GM18858 (cell line): ENCODE data around the gene SPAG9.

ENCODE experiments used
- ATAC-seq: cut with Tn5 transposase; IDR thresholded peaks from one replicate; pipeline ENCODE4 v1.9.1; 2021; ENCODE audit not compliant: unreplicated experiment

SPAG9 gene, protein sequence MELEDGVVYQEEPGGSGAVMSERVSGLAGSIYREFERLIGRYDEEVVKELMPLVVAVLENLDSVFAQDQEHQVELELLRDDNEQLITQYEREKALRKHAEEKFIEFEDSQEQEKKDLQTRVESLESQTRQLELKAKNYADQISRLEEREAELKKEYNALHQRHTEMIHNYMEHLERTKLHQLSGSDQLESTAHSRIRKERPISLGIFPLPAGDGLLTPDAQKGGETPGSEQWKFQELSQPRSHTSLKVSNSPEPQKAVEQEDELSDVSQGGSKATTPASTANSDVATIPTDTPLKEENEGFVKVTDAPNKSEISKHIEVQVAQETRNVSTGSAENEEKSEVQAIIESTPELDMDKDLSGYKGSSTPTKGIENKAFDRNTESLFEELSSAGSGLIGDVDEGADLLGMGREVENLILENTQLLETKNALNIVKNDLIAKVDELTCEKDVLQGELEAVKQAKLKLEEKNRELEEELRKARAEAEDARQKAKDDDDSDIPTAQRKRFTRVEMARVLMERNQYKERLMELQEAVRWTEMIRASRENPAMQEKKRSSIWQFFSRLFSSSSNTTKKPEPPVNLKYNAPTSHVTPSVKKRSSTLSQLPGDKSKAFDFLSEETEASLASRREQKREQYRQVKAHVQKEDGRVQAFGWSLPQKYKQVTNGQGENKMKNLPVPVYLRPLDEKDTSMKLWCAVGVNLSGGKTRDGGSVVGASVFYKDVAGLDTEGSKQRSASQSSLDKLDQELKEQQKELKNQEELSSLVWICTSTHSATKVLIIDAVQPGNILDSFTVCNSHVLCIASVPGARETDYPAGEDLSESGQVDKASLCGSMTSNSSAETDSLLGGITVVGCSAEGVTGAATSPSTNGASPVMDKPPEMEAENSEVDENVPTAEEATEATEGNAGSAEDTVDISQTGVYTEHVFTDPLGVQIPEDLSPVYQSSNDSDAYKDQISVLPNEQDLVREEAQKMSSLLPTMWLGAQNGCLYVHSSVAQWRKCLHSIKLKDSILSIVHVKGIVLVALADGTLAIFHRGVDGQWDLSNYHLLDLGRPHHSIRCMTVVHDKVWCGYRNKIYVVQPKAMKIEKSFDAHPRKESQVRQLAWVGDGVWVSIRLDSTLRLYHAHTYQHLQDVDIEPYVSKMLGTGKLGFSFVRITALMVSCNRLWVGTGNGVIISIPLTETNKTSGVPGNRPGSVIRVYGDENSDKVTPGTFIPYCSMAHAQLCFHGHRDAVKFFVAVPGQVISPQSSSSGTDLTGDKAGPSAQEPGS (N-terminal part only)

DNA sequence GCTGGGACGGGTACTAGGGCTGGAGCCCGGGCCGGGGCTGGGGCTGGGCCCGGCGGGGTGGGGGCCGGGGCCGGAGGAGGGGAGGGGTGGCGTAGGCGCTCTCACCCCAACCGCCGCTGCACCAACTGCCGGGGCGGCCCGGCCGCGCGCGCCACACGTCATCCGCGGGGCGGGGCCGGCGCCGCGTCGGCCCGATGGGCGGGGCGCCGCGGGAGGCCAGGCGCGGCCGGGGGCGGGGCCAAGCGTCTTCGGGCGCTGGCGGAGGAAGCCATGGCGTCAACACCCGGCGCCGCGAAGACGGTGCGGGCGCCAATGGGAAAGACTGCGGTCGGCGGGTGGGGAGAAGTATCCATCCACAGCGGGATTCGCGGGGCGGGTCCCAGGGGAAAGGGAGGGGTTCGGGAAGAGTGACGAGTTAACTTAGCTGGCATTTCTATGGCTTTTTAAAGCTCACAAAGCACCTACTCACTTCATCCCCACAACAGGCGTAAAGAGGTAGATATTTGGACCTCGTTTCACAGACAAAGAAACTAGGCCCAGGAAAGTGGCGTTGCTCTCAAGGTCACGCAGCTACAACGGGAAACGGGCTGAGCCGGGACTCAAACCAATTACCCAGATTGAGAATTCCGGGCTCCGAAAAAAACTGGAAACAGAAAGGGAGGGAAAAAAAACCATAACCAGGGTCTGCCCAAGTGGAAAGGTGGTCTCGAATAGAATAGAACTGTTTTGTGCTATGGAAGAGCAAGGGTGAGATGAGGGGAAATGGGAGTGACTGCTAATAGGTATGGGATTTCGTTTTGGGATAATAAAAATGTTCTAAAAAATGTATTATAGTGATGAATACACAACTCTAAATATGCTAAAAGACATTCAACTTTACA, at the start of gene SPAG9:
SPAG9 (minus strand) TSS at position 130 of the 881 bp plus-strand sequence. CDS start 212 bp downstream, outside the sequence.
- peak; percentile 49 for ATAC-seq

GRCh38 chr17:51169340-51169739, 48.7 kb upstream of the SPAG9 start:
- no peak for ATAC-seq

DNA sequence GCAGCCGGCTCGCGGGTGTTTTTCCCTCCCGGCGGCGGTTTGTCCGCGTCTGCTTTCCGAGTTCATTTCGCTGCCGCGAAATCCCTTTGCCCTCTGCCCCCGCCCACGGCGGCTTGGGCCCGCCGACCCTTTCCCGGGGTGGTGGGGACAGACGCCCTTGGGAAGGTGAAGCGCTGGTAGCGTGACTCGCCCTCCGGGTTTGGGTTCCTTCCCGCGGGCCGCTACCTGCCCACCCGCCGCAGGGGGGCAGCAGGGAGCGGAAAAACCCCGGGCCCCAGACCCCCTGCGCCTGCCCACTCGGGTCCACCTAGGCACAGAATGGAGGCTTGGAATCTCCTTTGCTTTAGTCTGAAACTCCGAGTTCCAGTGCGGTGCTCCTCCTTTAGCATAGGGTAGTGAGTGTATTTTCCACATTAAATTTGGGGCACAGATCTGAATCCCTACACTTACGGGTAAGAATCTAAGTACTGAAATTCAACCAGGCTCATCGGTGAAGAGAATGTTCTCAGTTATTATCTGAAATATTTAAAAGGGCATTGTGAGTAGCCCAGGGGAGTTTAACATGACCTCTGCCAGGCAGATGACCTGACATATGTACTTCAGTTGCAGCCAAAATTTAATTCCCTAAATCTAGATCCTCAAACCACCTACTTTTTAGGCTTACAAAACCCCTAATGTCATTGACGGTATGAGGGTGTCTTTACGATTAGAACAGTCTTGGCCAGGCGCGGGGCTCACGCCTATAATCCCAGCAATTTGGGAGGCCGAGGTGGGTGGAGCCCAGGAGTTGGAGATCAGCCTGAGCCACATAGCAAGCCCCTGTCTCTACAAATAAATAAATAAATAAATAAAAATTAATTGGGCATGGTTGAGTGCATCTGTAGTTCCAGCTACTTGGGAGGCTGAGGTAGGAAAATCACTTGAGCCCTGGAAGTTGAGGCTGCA, 46.6 kb upstream of the SPAG9 start:
- peak; percentile 31 for ATAC-seq

GRCh38 chr17:51166198-51166986, 45.7 kb upstream of the SPAG9 start, which contains the start of gene NME2:
NME2 (plus strand) TSS chr17:51166411; CDS start chr17:51166831, 420 bp downstream.
- peak; percentile 72 for ATAC-seq

- no peak for ATAC-seq
Observed at GRCh38 chr17:51165680-51166197, 45.1 kb upstream of the SPAG9 start.

DNA sequence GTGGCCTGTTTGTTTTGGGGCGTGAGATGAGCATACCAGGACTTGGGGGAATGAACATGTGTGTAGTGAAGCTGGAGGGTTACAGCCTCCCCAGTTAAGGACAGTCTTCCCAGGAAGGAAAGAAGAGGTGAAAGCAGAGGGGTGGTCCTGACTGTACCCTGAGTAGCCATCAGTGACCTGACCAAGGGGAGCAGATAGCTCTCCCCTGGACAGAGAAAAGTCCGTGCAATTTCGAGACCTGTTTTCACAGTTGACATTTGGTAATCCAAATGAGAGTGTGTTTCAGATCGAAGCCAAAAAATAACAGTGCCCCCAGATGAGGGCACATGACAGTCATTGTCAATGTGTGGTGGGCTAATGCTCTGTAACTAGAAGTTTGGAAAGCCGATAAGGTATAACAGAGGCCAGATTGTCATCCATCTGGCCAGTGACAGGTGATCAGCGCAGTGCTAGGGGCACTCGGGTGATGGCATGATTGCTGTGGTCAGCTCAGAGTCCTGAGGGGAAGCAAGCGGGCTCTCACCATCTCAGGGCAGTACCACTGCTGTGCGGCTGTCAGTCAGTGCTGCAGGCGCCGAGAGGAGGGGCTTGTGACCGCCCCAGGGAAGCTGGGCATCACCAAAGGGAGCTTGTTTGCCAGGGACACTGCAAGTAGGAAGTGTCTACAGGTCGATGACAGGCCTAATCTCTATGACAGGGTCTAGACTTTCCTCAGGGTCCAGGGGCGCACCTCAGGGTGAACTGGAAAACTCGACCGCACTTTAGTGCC, 44.4 kb upstream of the SPAG9 start:
- no peak for ATAC-seq

- no peak for ATAC-seq
Observed at GRCh38 chr17:51161541-51161940, 40.9 kb upstream of the SPAG9 start.

DNA sequence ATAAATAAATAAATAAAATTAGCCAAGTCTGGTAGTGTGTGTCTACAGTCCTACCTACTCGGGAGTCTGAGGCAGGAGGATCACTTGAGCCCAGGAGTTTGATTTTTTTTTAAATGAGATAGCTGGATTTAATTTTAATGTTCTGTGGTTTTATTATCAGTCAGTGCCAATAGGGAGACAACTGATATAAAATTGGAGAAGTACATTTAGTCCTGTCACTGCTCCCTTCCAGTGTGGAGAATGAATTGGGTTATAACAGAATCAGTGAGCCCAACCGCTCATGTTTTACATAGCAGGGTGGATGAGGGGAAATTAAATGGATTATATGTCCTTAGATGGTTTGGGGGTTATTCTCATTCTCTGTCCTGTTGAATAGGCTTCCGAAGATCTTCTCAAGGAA, 38.9 kb upstream of the SPAG9 start:
- no peak for ATAC-seq

- no peak for ATAC-seq
Observed at GRCh38 chr17:51155416-51155815, 34.7 kb upstream of the SPAG9 start.

- no peak for ATAC-seq
Observed at GRCh38 chr17:51154176-51154575, 33.5 kb upstream of the SPAG9 start.

DNA sequence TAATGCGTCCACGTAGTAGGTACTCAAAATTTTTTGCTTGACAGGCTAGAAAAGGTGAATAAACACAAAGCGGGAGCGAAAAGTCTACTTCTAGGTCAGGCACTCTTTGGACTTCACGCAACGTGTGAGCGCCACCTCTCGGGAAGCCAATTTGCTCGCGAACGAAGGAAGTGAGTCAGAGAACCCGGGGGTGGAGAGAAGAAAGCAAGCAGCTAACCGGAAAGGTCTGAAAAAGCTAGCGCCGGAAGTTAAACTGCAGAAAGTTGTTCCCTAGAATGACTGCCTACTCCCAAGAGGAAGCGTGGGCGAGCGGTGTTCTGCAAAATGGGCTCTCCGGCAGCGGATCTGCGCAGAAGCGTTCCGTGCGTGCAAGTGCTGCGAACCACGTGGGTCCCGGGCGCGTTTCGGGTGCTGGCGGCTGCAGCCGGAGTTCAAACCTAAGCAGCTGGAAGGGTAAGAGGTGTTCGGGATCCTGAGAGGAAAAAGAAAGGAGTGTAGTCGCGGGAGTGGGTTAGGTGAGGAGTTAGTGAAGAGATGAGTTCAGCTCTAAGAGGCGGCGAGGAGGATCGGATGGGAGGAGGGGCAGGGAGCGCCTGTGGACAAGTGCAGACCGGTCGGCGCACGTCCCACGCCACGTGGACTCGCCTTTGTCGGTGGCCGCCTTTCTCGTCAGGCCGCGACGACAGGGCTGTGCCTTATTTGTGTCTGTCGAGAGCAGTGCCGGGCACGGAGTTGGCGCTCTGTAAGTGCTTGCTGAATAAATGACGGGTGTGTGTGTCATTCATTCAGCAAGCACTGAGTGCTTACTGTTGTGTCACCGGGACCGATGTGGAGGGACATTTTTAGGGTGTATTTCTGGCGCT, 32.8 kb upstream of the SPAG9 start, which contains the start of gene NME1:
NME1 (plus strand) TSS at position 350 of the 863 bp plus-strand sequence. CDS start 2,096 bp downstream, outside the sequence.
- peak; percentile 87 for ATAC-seq

DNA sequence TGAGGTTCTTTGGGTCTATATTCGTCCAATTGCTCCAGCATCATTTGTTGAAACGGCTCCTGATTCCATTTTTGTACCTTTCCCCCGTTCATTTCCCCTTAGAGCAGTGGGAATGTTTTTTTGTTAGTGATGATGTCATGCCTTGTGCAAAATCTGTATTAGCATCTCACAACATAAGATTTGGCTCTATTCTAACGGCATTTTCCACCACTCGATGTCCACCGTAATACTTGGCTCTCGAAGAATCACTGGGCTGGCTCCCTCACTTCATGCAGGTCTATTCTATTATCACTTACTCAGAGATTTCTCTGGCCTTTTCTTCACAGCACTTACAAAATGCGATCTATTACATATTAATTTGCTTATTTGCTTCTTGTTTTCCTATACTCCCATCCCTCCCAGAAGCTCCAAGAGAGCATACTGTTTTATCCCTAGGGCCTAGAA, 32.1 kb upstream of the SPAG9 start:
- no peak for ATAC-seq

DNA sequence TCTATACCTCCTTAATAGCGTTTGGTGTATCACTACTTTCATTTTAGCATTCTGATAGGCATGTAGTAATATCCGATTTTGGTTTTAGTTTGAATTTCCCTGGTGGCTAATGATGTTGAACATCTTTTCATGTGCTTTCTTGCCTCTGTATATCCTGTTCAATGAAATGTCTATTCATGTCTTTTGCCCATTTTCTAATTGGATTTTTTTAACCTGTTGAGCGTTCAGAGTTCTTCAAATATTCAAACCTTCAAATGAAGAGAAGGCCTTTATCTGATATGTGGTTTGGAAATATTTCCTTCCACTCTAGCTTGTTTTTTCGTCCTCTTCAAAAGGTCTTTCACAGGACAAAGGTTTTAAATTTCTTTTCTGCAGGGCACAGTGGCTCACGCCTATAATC, 30.3 kb upstream of the SPAG9 start:
- no peak for ATAC-seq

DNA sequence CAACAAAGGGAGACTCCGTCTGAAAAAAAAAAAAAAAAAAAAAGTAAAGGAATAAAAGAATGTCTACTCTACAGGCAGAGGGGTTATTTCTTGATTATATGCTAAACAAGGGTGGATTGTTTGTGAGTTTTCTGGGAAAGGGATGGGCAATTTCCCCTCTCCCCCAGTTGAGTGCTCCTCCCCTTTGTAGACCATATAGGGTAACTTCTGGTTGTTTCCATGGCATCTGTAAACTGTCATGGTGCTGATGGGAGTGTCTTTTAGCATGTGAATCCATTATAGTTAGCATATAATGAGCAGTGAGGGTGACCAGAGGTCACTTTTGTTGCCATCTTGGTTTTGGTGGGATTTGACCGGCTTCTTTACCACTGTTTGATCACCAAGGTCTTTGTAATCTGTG, 28.5 kb upstream of the SPAG9 start:
- no peak for ATAC-seq

- ATAC-seq: no peak
Observed at GRCh38 chr17:51147650-51148049, 27.0 kb upstream of the SPAG9 start.
